GM19193 (cell line): Measurements from ENCODE around the gene DVL2.
A peak's percentile ranks its signal among the peaks of the same experiment; 100 is the strongest.

Experiments used
- POLR2A ChIP-seq: IDR thresholded peaks from 4 replicates; pipeline ENCODE4 v1.6.1; 2011; ENCODE audit not compliant: insufficient read depth, insufficient read length; ENCODE audit errors: extremely low read depth

Gene DVL2

DNA sequence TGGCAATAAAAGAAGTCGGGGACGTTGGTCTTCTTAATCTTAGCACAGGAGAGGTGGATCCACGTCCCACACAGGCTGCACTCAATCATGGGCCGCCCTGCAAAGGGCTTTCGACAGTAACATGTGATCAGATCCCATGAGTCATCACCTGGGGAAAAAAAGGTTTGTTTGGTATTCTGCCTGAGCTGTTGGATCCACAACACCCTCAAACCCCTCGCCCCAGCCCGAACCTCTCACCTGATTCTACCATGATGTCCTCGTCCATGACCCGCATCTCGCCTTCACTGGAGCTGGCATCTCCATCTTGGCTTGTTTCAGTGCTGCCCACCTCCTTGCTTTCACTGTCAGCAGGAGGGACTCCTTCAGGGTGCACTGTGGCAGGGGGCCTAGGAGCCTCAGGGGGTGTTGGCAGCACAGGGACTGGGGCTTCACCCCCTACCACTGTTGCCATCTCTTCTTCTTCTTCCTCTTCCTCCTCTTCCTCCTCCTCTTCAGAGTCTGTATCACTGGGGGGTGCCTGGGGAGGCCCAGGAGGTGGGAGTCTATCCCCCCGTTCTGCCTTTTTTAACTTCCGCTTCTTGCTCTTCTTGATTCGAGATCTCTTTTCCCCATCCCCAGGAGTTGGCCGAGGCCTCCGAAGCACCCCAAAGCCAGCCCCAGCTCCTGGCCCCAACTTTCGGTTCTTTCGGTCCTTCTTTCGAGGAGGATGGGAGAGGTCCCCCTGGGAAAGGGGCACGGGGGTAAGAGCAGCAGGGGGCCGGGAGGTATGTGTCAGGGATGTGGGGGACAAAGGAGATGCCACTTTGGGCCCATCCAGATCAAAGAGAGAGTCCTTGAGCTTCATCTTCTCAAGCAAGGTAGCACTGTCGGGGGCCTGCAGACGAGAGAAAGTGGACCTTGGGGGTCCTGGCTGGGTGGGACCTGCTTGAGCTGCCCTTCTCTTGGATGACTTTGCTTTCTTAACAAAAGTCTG, 1.7 kb upstream of the DVL2 start:
- no peak for TF ChIP-seq POLR2A

DNA sequence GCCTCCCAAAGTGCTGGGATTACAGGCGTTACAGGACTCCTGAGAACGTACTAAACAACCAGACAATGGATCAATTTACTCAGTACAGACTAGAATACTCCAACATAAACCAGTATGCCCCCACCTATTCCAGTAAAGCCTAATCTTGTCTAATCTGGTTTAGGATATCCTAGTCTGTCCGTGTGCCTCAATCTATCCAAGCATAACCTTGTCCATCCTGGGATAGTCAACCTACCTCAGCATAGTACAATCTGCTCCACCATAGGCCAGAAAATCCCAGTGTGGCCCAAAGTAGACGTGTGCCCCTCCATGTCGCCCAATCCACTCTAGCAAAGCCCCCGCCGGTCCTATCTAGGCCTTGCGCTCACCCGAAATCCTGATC, 625 bp downstream of the DVL2 start:
- no peak for TF ChIP-seq POLR2A

DNA sequence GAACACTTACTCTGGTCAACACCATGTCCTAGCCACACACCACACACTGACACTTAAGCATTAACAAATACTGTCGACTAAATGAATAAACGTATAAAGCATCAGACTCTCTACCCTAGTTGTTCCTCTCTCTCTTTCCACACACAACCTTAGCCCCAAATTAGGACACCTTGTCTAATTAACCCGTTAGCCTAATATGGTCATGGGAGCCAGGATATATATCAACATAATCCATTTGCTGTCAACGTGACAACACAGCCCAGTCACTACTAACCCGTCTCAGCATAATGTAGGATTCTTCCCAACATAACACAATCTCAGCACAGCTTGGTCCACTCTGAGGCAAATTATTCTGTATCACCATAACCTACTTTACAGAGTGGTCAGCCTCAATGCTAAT, 2.2 kb downstream of the DVL2 start:
- TF ChIP-seq POLR2A = no peak

DNA sequence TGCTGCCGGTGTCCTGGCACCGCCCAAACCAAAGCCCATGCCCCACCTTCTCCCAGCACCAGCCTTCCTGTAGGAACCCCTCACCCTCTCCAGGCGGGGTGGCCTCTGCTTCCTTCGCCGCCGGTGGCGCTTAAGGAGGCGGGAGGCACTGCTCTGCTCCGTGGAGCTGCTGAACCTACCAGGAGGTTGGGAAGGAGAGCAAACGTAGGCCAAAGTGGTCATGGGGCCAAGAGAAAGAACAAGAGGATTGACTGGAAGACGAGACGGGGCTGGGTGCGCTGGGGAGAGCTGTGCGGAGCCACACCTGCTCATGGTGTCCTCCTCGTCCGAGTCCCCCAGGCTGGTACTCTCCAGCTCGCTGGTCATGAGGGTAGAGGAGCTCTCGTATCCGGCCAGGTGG, 4.8 kb downstream of the DVL2 start:
- no peak for TF ChIP-seq POLR2A

DNA sequence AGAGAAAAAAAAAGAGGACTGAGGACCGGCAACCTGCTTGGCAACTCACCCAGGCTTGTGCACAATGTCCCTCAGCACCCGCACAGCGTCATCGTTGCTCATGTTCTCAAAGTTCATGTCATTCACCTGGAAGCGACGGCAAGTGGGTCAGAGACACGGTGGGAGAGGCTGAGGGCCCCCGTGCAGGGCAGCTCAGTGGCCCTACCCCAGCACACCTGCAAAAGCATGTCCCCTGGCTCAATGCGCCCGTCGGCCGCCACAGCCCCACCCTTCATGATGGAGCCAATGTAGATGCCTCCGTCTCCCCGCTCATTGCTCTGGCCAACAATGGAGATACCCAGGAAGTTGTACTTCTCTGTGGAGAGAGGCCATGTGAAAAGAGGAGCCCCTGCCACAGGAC, 5.4 kb downstream of the DVL2 start:
- no peak for TF ChIP-seq POLR2A

DNA sequence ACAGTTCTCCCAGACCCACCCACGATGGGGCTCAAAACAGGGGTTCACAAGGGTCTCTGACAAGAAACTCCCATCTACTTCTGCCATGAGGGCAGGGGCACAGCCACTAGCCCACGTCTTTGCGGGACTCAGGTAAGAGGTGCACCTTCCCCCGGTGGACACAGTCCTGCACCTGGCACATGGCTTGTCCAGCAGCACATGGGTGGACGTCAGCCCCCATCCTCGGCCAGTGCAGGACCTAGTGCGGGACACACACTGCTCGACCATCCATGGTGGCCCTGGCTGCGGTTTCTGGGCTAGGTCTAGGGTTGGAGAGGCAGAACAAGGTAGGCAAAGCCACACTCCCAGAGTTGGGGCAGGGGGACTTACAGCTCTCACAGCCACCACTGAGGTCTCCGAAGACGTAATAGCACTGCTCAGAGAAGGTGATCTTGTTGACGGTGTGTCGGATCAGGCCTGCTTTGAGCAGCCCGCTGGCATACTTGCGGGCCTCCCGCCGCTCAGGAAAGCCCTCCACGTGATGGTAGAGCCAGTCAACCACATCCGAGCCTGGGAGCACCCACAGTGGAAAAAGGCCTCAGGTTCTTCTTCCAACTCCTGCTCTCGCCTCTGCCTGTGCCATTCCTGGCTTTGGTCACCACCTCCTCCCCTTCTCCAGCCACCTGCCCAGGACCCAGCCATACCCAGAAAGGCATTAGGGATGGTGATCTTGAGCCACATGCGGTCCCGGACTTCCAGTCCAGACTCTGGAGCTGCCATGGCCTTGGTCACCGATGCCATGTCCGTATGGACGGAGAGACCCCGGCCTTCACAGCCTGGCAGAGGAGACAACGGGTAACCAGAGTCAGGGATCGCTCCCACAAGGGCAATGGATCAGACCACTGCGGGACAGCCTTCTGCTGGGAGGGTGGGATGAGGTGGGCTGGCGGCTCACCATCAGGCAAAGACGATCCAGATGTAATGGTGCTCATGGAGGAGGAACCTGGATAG, 7.3 kb downstream of the DVL2 start:
- TF ChIP-seq POLR2A = no peak

DNA sequence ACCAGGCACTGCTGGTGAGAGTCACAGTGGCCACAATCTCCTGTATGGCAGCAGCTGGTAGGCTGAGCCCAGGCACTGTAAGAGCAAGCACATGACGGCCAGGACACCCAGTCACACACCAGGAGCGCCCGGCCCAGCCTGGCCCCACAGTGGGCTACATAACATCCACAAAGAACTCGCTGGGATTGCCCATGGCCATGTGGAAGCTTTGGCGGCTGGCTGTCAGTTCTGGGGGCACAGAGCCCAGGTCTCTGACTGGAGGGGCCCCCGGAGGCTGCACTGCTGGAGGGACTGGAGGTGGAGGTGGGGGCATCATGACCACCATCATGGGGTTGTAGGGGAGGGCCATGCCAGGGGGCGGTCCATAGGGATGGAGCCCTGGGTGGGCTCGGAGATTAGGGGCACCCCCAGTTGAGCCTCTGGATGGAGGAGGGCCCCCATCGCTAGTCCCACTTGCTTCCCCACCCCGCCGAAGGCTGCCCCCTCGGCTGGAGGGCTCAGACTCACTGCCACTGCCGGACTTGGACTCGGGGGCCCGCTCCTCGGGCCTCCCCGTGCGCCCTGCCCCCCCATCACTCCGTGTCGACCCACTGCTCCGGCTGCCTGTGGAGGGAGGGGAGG, 8.5 kb downstream of the DVL2 start:
- TF ChIP-seq POLR2A = no peak

DNA sequence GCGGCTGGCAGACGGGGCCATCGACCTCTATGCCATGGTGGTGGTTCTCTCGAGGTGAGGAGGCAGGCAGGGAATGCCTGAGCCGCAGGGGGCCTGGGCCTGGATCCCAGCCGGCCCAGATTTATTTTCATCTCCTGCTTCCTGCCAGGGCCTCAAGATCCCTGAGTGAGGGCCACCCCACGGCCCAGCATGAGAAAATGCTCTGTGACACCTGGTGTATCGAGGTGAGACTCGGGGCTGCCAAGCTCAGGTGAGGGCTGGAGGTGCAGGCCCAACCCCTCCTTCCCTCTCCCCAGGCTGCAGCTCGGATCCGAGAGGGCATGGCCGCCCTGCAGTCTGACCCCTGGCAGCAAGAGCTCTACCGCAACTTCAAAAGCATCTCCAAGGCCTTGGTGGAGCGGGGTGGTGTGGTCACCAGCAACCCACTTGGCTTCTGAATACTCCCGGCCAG, 9.6 kb downstream of the DVL2 start:
- no peak for TF ChIP-seq POLR2A

DNA sequence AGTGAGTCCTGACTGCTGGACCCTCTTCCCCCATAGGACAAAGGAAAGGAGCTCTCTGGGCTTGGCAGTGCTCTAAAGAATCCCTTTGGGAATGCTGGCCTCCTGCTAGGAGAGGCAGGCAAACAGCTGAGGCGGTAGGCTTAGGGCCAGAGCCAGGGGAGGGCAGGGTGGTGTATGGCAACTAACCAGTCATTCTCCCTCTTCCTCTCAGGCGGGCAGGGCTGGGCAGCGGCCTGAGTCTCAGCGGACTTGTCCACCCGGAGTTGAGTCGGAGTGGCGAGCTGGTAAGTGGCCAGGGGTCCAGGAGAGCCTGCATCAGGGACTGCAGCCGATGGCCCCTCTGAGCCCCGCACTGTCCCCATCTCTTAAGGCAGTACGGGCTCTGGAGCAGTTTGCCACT, 10.2 kb downstream of the DVL2 start:
- no peak for TF ChIP-seq POLR2A

DNA sequence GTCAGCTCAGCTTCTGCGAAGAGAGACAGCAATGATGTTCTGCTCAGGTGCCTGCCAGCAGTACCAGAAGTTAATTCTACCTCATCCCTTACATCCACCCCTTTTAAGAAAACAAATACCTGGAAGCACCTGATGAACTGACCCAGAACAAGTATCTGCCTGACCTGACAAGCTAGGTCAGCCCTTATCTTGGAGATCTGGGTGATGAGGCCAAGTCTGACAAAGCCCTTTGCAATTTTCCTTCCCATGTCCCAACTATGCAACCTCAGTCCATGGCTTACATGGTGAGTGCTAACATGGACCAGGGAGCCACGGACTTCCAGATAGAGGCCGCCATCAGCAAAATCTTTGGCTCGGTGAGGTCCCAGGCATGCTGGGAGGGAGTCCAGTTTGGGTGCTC, 10.9 kb downstream of the DVL2 start:
- no peak for TF ChIP-seq POLR2A

DNA sequence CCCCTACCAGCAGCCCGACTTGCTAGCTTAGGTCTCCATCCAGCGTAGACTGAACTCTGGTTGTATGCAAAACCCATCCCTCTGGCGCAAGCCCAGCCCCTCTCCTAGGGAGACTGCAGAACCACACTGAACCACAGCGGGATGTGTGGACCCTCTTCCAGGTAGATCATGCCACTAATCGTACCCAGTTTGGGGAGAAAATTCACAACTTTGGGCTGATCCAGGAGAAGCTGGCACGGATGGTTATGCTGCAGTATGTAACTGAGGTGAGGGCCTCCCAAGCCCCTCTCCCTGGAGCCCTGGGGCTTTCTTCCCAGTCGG, 11.4 kb downstream of the DVL2 start:
- no peak for TF ChIP-seq POLR2A

DNA sequence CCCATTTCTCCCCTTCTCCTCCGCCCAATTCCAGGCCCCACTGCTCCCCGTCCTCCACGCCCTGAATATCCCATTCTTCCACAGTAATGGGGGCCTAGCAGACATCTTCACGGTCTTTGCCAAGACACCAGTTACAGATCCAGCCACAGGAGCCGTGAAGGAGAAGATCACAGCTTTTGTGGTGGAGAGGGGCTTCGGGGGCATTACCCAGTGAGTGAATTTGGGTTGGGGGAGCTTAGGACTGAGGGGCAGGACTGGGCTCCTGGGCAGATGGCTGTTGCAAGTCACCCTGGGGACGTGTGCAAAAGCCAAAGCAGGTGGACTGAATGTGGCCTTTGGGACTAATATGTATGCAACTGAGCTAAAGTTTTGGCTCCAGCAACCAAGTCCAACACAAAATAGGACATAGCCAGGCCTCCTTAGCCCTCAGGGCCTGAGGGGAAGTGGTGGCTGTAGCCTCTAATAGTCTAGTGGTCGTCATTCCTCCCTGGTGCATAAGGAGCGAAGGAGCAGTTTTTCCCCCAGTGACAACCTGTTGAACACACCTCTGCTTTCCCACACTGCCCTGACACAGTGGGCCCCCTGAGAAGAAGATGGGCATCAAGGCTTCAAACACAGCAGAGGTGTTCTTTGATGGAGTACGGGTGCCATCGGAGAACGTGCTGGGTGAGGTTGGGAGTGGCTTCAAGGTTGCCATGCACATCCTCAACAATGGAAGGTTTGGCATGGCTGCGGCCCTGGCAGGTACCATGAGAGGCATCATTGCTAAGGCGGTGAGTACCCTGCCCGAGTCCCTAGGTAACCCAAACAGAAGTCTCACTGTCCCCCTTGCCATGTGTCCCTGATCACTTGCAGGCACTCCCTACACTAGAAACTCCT, 12.0 kb downstream of the DVL2 start:
- peak; percentile 18 for TF ChIP-seq POLR2A

DNA sequence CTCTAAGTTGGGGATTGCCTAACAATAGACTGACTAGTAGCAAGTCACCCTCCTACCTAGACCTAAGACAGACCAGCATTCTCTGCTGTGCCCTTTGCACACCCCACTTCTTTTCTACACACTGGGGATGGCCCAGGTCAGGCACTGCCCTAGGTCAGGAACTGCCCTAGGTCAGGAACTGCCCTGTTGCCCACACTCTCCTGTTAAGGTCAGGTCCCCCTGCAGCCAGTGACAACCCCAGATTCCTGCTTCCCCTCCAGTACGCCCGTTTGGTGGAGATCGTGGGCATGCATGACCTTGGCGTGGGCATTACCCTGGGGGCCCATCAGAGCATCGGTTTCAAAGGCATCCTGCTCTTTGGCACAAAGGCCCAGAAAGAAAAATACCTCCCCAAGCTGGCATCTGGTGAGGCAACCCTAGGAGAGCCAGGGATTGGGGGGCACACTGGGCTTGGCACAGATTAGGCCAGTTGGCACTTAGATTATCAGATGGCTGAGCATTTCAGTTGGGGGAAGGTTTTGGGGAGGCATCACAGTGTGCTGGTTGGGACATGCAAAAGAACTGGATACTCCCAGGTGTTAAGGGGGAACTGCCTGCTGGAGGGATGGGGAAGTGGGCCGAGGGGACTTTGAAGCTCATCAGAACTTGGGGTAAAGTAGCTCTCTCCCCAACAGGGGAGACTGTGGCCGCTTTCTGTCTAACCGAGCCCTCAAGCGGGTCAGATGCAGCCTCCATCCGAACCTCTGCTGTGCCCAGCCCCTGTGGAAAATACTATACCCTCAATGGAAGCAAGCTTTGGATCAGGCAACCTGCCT, 12.8 kb downstream of the DVL2 start:
- no peak for TF ChIP-seq POLR2A
